HepG2 (cell line): Measurements from ENCODE around the gene C1orf35. TPM values are rescaled to one million over a fixed set of nuclear protein-coding genes. Genes with fewer than 3 reads are reported as not detected.

ENCODE experiments used
- EED ChIP-seq: sonication (generic); formaldehyde crosslinking; IDR thresholded peaks from 2 replicates; pipeline ENCODE4 v1.5.0; 2020; ENCODE audit warnings: mild to moderate bottlenecking, missing genetic modification reagents
- GATAD2A ChIP-seq: IDR thresholded peaks from 2 replicates; pipeline ENCODE4 v1.6.1; 2016
- KDM1A ChIP-seq: IDR thresholded peaks from 2 replicates; pipeline ENCODE4 v1.6.1; 2016; ENCODE audit warnings: missing compliant biosample characterization
- MZF1 ChIP-seq: sonication (generic); formaldehyde crosslinking; IDR thresholded peaks from 2 replicates; pipeline ENCODE4 v1.8.1; 2023; ENCODE audit warnings: mild to moderate bottlenecking, missing genetic modification reagents, borderline replicate concordance
- NR3C1 ChIP-seq: sonication (generic); formaldehyde crosslinking; IDR thresholded peaks from 2 replicates; pipeline ENCODE4 v1.4.0; 2020; ENCODE audit warnings: missing genetic modification reagents
- POLR2AphosphoS5 ChIP-seq: IDR thresholded peaks from 2 replicates; pipeline ENCODE4 v1.6.1; 2012; ENCODE audit warnings: low read depth, low read length
- RFX1 ChIP-seq: fragments of 450-650 bp; IDR thresholded peaks from 2 replicates; pipeline ENCODE4 v1.6.1; 2017
- SATB2 ChIP-seq: sonication (generic); formaldehyde crosslinking; IDR thresholded peaks from 2 replicates; pipeline ENCODE4 v1.5.0; 2020; ENCODE audit warnings: missing genetic modification reagents
- SP1 ChIP-seq, 2 experiments: fragments of 450-650 bp in 1 of 2; sonication (generic) in 1 of 2; formaldehyde crosslinking in 1 of 2; IDR thresholded peaks; 2 replicates each; pipeline versions ENCODE4 v1.4.0 to v1.6.1; 2016 to 2020; ENCODE audit warnings: missing genetic modification reagents in 1 of 2
- TCF7L2 ChIP-seq: IDR thresholded peaks from 2 replicates; pipeline ENCODE4 v1.6.1; 2011; ENCODE audit warnings: mild to moderate bottlenecking, low read depth, low read length, moderate library complexity
- ZBTB7B ChIP-seq: sonication (generic); formaldehyde crosslinking; IDR thresholded peaks from 2 replicates; pipeline ENCODE4 v1.4.0; 2020; ENCODE audit warnings: missing genetic modification reagents
- ZMAT3 ChIP-seq: sonication (generic); formaldehyde crosslinking; conservative IDR thresholded peaks from 2 replicates; pipeline ENCODE4 v1.7.0; 2021; ENCODE audit warnings: missing genetic modification reagents
- ZNF451 ChIP-seq: sonication (generic); formaldehyde crosslinking; IDR thresholded peaks from 2 replicates; pipeline ENCODE4 v1.5.0; 2020; ENCODE audit warnings: mild to moderate bottlenecking, missing genetic modification reagents
- polyA plus RNA-seq, 8 experiments: library from polyadenylated mRNA; depleted of rRNA in 3 of 8; stranded (reverse) in 7 of 8; unstranded in 1 of 8; fragments of >200 nt; fragmentation: Illumina TruSeq in 4 of 8; extraction: Trizol in 4 of 8; gene quantifications; 2 replicates each; pipeline versions ENCODE4 v1.2.1 to v1.2.3, GENCODE V29; 2011 to 2016; ENCODE audit warnings: low read depth in 4 of 8, missing spikeins in 1 of 8, mixed read lengths in 1 of 8; ENCODE audit not compliant: insufficient read depth in 1 of 8
- total RNA-seq, 5 experiments: library from RNA; depleted of rRNA; stranded (reverse); fragments of >200 nt; fragmentation: Illumina TruSeq; extraction: Trizol; gene quantifications; 2 replicates each; pipeline ENCODE4 v1.2.3, GENCODE V29; 2016; ENCODE audit warnings: low read depth in 1 of 5
- TF ChIP-seq, protein P1 (sequence below): sonication (generic); formaldehyde crosslinking; conservative IDR thresholded peaks from 2 replicates; pipeline ENCODE4 v1.8.1; 2023; ENCODE audit warnings: missing genetic modification reagents
- TF ChIP-seq, protein P2 (sequence below): sonication (generic); formaldehyde crosslinking; IDR thresholded peaks from 2 replicates; pipeline ENCODE4 v1.5.1; 2020; ENCODE audit warnings: mild to moderate bottlenecking, missing genetic modification reagents, moderate library complexity
- TF ChIP-seq, protein P3 (sequence below): sonication (generic); formaldehyde crosslinking; IDR thresholded peaks from 2 replicates; pipeline ENCODE4 v1.4.0; 2020; ENCODE audit warnings: missing genetic modification reagents

The C1orf35 gene
- total and polyA plus RNA-seq, 2 of the 13 experiments (the other 11 are each of a cell fraction or from before 2014, with no cell fraction given) = 8.1 to 19.3 TPM

DNA sequence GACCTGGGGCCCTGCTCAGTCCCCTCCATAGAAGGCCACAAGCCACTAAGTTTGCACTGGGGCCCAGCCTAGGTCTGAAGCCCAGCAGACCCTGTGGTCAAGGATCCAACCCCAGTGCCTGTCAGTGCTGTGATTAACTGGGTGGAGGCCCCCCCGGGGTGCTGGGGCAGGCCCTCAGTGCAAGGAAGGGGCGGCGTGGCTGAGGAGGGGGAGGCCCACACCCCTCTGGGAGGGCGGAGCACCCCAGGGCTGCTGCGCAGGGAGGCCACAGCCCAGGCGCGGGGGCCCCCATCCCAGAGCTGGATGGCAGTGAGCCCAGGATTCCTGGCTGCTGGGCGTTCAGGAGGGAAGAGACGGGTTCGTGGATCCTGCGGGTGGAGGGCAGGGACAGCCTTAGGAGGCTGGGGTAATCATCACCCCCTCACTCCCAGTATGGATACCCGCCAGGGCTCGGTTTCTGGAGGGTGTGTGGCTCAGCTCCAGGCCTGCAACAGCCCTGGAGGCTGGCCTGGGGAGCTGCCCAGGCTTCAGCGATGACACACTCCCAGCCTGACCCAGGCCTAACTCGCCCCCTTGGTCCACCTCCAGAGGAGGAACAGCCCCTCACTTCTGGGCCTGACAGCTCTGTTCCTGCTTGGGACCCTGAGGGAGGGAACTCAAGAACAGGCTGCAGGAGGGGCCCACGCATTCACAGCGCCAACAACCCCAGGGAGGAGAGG lies 47.5 kb upstream of the C1orf35 start (continued):
- TF ChIP-seq SP1 (IDR thresholded peaks at IDR 0.05) = no peak
- TF ChIP-seq SP1 (CRISPR knock-in tag; IDR thresholded peaks at IDR 0.05) = 0 out of 2 replicates have a peak, but pooled peaks have one; percentile 22
- no peak for TF ChIP-seq KDM1A
- no peak for TF ChIP-seq NR3C1 (CRISPR knock-in tag)
- TF ChIP-seq MZF1 (CRISPR knock-in tag) = no peak
- TF ChIP-seq ZBTB7B (CRISPR knock-in tag) = peak; percentile 68; the same call in 1 of the 2 replicates
- no peak for TF ChIP-seq SATB2
- peak; percentile 72; the same call in 1 of the 2 replicates for TF ChIP-seq ZNF451 (CRISPR knock-in tag)
- 0 out of 2 replicates have a peak, but pooled peaks have one; percentile 42 for TF ChIP-seq EED
- TF ChIP-seq, protein P1, sequence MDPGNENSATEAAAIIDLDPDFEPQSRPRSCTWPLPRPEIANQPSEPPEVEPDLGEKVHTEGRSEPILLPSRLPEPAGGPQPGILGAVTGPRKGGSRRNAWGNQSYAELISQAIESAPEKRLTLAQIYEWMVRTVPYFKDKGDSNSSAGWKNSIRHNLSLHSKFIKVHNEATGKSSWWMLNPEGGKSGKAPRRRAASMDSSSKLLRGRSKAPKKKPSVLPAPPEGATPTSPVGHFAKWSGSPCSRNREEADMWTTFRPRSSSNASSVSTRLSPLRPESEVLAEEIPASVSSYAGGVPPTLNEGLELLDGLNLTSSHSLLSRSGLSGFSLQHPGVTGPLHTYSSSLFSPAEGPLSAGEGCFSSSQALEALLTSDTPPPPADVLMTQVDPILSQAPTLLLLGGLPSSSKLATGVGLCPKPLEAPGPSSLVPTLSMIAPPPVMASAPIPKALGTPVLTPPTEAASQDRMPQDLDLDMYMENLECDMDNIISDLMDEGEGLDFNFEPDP (CRISPR knock-in tag) = no peak
- no peak for TF ChIP-seq POLR2AphosphoS5
- no peak for TF ChIP-seq RFX1
- TF ChIP-seq, protein P2, sequence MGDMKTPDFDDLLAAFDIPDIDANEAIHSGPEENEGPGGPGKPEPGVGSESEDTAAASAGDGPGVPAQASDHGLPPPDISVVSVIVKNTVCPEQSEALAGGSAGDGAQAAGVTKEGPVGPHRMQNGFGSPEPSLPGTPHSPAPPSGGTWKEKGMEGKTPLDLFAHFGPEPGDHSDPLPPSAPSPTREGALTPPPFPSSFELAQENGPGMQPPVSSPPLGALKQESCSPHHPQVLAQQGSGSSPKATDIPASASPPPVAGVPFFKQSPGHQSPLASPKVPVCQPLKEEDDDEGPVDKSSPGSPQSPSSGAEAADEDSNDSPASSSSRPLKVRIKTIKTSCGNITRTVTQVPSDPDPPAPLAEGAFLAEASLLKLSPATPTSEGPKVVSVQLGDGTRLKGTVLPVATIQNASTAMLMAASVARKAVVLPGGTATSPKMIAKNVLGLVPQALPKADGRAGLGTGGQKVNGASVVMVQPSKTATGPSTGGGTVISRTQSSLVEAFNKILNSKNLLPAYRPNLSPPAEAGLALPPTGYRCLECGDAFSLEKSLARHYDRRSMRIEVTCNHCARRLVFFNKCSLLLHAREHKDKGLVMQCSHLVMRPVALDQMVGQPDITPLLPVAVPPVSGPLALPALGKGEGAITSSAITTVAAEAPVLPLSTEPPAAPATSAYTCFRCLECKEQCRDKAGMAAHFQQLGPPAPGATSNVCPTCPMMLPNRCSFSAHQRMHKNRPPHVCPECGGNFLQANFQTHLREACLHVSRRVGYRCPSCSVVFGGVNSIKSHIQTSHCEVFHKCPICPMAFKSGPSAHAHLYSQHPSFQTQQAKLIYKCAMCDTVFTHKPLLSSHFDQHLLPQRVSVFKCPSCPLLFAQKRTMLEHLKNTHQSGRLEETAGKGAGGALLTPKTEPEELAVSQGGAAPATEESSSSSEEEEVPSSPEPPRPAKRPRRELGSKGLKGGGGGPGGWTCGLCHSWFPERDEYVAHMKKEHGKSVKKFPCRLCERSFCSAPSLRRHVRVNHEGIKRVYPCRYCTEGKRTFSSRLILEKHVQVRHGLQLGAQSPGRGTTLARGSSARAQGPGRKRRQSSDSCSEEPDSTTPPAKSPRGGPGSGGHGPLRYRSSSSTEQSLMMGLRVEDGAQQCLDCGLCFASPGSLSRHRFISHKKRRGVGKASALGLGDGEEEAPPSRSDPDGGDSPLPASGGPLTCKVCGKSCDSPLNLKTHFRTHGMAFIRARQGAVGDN (CRISPR knock-in tag) = peak; percentile 41
- TF ChIP-seq TCF7L2 = no peak
- TF ChIP-seq GATAD2A = peak; percentile 10; the same call in 1 of the 2 replicates
- TF ChIP-seq, protein P3, sequence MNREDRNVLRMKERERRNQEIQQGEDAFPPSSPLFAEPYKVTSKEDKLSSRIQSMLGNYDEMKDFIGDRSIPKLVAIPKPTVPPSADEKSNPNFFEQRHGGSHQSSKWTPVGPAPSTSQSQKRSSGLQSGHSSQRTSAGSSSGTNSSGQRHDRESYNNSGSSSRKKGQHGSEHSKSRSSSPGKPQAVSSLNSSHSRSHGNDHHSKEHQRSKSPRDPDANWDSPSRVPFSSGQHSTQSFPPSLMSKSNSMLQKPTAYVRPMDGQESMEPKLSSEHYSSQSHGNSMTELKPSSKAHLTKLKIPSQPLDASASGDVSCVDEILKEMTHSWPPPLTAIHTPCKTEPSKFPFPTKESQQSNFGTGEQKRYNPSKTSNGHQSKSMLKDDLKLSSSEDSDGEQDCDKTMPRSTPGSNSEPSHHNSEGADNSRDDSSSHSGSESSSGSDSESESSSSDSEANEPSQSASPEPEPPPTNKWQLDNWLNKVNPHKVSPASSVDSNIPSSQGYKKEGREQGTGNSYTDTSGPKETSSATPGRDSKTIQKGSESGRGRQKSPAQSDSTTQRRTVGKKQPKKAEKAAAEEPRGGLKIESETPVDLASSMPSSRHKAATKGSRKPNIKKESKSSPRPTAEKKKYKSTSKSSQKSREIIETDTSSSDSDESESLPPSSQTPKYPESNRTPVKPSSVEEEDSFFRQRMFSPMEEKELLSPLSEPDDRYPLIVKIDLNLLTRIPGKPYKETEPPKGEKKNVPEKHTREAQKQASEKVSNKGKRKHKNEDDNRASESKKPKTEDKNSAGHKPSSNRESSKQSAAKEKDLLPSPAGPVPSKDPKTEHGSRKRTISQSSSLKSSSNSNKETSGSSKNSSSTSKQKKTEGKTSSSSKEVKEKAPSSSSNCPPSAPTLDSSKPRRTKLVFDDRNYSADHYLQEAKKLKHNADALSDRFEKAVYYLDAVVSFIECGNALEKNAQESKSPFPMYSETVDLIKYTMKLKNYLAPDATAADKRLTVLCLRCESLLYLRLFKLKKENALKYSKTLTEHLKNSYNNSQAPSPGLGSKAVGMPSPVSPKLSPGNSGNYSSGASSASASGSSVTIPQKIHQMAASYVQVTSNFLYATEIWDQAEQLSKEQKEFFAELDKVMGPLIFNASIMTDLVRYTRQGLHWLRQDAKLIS (CRISPR knock-in tag) = no peak
- no peak for TF ChIP-seq ZMAT3
